DOHH2 (cell line): ENCODE data around the gene PTPN9.

Experiments
- CTCF ChIP-seq: fragments of 200-600 bp; sonication (generic); IDR thresholded peaks from one replicate; pipeline ENCODE4 v1.5.1; 2014; ENCODE audit warnings: antibody characterized with exemption, mild to moderate bottlenecking, low read depth, low read length; ENCODE audit not compliant: poor library complexity, severe bottlenecking
- EZH2phosphoT487 ChIP-seq: fragments of 200-600 bp; sonication (generic); IDR thresholded peaks from 2 replicates; pipeline ENCODE4 v1.6.1; 2017; ENCODE audit warnings: borderline replicate concordance, mild to moderate bottlenecking, antibody characterized with exemption, low read length, moderate library complexity, mixed read lengths

DNA sequence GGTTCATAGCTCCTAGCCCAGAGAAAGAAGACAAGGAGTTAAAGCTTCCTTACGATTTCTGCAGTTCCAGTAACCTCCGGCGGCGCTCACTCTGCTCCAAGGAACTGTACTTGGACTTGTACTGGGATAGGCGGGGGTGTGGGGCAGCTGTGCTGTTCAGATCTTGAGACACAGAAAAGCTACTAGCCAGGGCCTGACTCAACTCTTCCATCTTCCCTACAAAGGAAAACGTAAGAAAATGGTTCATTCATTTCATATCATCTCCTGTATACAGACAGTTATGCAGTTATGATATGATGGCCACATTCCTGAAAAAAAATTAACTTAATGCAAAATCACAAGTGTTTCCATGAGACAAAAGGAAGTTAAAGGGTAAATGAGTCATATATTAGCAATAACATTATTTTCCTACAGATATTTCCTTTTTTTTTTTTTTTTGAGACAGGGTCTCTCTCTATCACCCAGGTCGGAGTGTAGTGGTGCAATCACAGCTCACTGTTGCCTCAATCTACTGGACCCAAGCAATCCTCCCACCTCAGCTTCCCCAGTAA is 41.8 kb upstream of the PTPN9 start:
- TF ChIP-seq CTCF (no peak), EZH2phosphoT487 (no peak)
